ENCODE results near the gene THAP9.
"Not testable (repeated sequence)": the region's sequence is repeated elsewhere in the genome, so short reads cannot be mapped to it uniquely, and the experiment has no call there.

Gene THAP9, protein sequence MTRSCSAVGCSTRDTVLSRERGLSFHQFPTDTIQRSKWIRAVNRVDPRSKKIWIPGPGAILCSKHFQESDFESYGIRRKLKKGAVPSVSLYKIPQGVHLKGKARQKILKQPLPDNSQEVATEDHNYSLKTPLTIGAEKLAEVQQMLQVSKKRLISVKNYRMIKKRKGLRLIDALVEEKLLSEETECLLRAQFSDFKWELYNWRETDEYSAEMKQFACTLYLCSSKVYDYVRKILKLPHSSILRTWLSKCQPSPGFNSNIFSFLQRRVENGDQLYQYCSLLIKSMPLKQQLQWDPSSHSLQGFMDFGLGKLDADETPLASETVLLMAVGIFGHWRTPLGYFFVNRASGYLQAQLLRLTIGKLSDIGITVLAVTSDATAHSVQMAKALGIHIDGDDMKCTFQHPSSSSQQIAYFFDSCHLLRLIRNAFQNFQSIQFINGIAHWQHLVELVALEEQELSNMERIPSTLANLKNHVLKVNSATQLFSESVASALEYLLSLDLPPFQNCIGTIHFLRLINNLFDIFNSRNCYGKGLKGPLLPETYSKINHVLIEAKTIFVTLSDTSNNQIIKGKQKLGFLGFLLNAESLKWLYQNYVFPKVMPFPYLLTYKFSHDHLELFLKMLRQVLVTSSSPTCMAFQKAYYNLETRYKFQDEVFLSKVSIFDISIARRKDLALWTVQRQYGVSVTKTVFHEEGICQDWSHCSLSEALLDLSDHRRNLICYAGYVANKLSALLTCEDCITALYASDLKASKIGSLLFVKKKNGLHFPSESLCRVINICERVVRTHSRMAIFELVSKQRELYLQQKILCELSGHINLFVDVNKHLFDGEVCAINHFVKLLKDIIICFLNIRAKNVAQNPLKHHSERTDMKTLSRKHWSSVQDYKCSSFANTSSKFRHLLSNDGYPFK

DNA sequence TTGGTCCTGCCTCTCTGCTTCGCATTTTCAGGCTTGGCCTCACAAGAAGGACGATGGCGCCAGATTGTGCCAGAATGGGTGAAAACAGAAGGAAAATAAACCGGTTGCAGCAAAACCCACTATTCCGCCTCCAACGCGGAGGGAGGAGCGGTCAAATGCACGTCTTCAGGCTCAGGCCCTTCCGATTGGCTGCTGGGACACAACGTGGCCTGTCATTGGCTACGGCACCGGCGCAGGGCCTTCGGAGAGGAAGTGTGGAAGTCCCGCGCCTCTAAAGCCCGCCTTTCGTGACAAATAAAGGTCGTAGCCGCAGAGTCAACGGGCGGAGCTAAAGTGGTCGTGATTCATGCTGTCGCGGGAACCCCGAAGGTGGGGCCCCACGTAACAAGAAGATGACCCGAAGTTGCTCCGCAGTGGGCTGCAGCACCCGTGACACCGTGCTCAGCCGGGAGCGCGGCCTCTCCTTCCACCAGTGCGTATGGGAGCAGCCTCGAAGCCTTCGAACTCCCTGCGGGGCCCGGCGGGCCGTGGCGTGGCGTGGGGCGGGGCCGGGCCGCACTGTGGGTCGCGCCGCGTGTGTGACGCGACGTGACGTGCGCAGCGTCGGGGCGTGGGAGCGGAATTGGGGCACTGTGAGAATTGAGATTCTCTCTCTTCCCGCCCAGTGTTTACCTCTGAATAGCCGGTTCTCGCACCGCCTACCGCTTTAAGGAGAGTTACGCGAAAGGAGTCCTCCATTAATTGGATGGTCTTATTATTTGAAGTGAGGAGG, at the start of gene THAP9:
Gene THAP9 (plus strand): TSS at position 325 of the 772 bp plus-strand sequence. CDS start 68 bp downstream, at position 393.
- in situ Hi-C loops (cut with HindIII; ENCODE audit: low pct_ligation_motif_present, low pct_unique_long_range_greater_than_20kb, low sequenced_read_pairs) = no loop called here
- DNase-seq = peak; percentile 99

DNA sequence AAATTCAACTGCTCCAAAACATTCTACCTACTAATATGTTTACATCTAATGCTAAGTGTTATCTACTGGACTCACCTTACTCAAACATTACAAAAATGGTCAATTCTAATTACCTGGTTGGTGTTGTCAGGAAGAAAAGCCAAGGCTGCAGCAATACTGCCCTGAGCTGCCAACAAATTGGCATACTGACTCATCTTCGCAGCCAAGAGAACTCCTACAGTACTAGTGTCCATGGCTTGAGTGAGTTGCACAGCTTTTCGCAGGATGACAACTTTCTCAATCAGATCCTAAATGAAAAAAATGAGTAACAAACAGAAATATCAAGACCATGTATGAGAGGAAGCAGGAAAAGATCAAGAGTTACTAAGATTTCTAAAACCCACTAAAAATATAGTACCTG, 49.2 kb upstream of the THAP9 start:
- no peak for DNase-seq
- in situ Hi-C loops (cut with HindIII; ENCODE audit: low pct_ligation_motif_present, low pct_unique_long_range_greater_than_20kb, low sequenced_read_pairs) = no loop called here

DNA sequence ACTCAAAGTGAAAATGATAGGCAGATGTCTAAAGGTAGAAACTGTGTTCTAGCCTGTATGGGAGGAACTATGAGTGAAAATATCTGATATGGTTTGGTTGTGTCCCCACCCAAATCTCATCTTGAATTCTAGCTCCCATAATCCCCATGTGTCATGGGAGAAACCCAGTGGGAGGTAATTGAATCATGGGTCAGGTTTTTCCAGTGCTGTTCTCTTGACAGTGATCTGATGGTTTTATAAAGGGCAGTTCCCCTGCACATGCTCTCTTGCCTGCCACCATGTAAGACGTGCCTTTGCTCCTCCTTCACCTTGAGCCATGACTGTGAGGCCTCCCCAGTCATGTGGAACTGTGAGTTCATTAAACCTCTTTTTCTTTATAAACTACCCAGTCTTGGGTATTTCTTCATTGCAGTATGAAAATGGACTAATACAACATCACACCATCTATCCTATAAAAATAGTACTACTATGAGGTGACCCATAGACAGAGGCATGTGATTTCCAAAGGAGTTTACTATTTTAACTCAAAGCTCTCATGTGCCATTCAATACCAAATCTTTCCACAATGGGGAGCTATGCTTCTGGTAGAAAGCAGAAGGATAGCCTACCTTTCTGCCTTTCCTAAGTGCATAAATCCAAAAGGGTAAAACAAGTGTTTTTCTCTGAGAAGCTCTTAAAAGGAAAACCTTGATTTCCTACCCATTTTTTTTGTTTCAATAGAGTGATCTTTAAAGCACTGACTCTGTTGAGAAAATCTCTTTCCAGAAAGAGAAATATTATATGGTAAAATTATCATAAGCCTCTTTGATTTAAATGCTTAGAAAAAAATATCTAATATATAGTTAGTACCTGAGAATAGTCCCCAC, 48.4 kb upstream of the THAP9 start:
- DNase-seq = peak; percentile 55
- in situ Hi-C loops (cut with HindIII; ENCODE audit: low pct_ligation_motif_present, low pct_unique_long_range_greater_than_20kb, low sequenced_read_pairs) = no loop called here

DNA sequence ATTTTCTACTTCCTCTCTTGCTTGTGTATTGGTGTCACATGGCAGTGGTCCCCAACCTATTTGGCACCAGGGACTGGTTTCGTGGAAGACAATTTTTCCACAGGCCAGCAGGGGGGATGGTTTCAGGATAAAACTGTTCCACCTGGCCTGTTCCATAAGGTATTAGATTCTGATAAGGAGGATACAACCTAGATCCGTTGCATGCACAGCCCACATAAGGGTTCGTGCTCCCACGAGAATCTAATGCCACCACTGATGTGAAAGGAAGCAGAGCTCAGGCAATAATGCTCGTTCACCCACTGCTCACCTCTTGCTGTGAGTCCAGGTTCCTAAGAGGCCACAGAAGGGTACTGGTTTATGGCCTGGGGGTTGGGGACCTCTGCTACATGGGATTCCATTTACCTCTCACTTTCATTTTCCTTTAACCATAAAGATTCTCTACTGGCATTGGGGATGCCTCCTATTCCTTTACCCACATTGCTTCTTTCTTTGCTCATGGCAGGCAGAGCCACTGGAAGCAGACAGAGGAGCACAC, 47.7 kb upstream of the THAP9 start:
- DNase-seq = peak; percentile 8
- in situ Hi-C loops (cut with HindIII; ENCODE audit: low pct_ligation_motif_present, low pct_unique_long_range_greater_than_20kb, low sequenced_read_pairs) = no loop called here

DNA sequence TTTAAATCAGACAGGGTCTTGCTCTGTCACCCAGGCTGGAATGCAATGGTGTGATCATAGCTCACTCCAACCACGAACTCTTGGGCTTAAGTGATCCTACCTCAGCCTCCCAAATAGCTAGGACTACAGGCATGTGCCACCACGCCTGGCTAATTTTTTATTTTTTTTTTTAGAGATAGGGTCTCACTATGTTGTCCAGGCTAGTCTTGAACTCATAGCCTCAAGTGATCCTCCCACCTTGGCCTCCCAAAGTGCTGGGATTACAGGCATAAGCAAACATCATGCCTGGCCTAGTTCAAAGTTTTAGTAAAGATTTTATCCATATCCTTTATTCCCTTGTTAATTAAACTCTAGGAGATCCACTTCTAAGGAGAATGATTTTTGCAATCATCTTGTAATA, 40.0 kb upstream of the THAP9 start:
- DNase-seq; in situ Hi-C loops (cut with HindIII; ENCODE audit: low pct_ligation_motif_present, low pct_unique_long_range_greater_than_20kb, low sequenced_read_pairs): not testable (repeated sequence)

DNA sequence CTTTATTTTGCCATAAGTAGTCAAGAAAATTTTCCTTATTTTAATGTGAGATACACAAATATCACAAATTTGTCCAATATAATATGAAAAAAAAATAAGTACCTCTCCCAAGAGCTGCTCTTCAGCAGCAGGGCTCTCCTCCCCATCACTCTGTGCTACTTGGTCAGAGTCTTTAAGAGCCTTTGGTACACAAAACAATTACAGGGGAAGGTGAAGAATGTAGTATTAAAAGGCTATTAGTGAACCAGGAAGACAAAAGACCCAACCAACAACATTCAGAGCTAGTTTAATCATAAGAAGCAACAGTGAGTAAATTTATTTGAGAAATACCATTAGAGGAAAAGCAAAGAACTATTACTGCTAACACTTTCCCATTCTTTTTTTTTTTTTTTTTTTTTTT, 39.0 kb upstream of the THAP9 start:
- DNase-seq = no peak
- in situ Hi-C loops (cut with HindIII; ENCODE audit: low pct_ligation_motif_present, low pct_unique_long_range_greater_than_20kb, low sequenced_read_pairs) = no loop called here

DNA sequence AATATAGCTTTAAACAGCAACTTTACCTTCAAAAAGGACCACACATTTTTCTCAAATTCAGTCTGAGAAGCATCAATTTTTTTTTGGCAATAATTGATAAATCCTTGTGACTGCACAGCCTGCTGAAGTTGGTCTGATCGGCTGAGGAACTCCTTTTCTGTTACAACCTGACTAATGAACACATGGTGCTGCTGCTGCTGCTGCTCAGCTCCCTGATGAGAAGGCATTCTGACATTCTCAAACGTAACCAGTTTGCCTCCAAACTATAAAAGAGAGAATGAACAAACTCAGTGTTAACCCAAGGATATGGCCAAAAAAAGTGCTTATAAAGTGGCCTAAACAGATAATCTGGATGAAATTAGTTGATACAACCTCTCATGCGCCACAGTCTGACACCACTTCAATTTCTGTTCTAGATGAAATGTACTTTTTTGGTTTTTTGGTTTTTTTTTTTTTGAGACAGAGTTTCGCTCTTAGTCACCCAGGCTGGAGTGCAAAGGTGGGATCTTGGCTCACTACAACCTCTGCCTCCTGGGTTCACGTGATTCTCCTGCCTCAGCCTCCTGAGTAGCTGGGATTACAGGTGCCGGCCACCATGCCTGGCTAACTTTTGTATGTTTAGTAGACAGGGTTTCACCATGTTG, 36.1 kb upstream of the THAP9 start:
- in situ Hi-C loops (cut with HindIII; ENCODE audit: low pct_ligation_motif_present, low pct_unique_long_range_greater_than_20kb, low sequenced_read_pairs) = no loop called here
- DNase-seq = no peak

DNA sequence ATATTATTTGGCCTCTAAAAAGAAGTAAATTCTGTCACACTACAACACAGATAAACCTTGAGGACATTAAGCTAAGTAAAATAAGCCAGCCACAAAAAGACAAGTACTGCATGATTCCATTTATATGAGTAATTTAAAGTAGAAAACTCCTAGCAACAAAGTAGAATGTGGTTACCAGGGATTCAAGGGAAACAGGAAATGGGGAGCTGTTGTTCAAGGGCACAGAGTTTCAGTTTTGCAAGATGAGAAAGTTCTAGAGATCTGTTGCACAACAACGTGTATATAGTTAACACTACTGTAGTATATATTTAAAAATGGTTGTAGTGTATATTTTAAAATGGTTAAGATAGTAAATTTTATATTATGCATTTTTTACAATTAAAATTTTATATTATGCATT, 34.9 kb upstream of the THAP9 start:
- in situ Hi-C loops (cut with HindIII; ENCODE audit: low pct_ligation_motif_present, low pct_unique_long_range_greater_than_20kb, low sequenced_read_pairs) = no loop called here
- peak; percentile 82 for DNase-seq

DNA sequence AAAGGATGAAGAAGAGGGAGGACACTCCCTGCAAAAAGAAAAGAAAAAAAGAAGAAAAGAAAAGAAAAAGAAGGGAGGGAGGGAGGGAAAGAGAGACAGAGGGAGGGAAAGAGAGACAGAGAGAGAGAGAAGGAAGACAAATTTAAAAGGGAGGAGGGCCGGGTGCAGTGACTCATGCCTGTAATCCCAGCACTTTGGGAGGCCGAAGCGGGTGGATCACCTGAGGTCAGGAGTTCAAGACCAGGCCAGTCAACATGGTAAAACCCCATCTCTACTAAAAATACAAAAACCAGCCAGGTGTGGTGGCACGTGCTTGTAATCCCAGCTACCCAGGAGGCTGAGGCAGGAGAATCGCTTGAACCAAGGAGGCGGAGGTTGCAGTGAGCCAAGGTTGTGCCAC, 34.5 kb upstream of the THAP9 start:
- DNase-seq = peak; percentile 12
- in situ Hi-C loops (cut with HindIII; ENCODE audit: low pct_ligation_motif_present, low pct_unique_long_range_greater_than_20kb, low sequenced_read_pairs) = not testable (repeated sequence)

DNA sequence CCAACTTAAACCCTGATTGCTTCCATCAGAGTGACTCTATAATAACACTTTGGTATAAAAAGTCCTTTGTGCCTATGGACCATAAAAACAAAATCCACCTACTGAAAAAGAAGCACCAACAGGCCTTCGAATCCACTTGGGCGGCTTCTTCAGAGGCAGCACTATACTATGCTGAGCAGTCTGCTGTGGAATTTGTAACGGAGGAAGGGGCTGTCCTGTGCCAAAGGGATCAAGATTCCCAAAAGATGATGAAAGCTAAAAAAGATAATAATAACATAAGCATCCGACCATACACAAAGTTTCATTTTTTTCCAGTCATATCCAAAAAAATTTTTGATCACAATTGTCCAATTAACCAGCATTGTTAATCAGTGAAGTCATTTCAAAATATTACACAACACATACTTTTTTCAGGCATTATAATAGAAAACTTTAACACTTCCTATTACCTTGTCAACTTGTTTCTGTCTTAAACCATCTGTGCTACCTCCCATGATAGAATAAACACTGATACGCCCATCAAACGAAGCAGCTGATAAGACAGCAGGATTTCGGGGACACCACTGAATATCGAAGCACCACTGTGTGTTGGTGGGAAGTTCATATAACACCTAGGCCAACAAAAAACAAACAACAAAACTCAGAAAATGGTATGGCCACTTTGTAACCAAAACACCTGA, 33.7 kb upstream of the THAP9 start:
- in situ Hi-C loops (cut with HindIII; ENCODE audit: low pct_ligation_motif_present, low pct_unique_long_range_greater_than_20kb, low sequenced_read_pairs) = no loop called here
- DNase-seq = no peak

DNA sequence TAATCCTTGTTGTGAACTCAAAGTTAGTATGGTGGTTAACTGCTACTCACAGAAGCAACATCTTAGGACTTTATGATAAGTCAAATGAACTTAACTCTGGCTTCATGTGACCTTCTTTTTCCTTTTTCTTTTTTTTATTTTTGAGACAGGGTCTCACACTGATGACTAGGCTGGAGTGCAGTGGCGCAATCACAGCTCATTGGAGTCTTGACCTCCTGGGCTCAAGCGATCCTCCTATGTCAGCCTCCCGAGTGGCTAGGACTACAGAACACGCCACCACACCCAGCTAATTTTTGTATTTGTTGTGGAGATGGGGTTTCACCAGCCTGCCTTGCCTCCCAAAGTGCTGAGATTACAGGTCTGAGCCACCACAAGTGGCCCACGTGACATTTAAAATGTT, 32.0 kb upstream of the THAP9 start:
- DNase-seq = no peak
- in situ Hi-C loops (cut with HindIII; ENCODE audit: low pct_ligation_motif_present, low pct_unique_long_range_greater_than_20kb, low sequenced_read_pairs) = no loop called here

DNA sequence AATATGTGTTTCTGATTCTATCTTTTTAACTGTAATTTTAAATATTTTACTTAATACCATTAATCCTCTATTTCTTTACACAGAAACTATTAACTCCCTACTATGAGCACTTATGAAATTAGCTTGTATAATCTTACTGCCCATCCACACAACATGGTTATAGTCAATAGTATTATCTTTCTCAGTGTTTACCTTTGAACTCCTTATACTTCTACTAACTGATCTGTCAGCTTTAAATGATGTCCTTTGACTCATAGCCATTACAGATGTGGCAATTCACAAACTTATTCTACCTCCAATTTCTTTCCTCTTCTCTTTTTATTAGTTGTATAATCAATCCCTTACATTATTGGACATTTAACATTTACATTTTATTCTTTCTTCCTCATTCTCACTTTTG, 15.1 kb upstream of the THAP9 start:
- DNase-seq = no peak
- in situ Hi-C loops (cut with HindIII; ENCODE audit: low pct_ligation_motif_present, low pct_unique_long_range_greater_than_20kb, low sequenced_read_pairs) = no loop called here

DNA sequence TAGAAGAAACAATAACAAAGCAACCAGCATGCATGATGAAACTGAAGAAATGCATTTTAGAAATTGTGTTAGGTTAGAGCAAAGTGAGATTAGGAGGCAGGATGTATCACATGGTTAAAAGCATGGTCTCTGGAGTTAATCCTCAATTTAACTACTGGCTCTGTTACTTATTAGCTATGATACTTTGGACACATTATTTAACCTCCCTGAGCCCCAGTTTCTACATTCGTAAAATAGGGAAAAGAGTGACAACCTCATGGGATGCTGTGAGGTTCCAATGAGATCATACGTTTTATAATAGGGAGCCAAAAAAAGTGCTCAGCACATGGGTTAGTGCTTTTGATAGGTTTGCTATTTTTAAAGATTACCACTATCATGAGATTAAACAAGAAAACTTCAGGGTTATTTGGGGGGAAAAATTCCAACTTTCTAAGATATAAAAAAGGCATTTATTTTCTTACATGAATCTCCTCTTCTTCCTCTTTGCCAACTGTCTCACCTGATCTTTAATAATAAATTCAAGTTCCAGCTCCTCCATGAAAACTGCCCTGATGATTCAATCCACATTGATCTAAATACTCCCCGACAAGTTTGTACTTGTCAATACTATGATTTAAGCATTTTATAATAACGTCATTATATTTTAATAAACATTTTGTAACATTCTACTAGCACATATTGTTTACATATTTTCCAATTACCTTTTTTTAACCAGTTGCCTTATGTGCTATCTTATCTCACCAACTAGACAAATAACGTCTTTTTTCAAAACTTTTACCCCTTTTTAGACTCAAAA, 14.2 kb upstream of the THAP9 start:
- in situ Hi-C loops (cut with HindIII; ENCODE audit: low pct_ligation_motif_present, low pct_unique_long_range_greater_than_20kb, low sequenced_read_pairs) = no loop called here
- peak; percentile 46 for DNase-seq

DNA sequence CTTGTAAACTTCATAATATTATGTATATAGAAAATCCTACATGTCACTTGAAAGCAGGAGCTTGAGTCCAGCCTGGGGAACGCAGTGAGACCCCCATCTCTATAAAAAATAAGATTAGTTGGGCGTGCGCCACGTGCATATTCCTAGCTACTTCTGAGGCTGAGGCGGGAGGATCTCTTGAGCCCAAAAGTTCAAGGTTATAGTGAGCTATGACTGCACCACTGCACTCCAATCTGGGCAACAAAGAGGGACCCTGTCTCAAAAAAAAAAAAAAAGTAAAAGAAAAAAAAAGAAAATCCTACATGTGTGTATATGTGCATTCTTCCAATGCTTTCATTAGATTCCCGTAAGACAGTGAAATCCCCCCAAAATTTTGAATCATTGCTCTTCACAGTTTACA, 11.2 kb upstream of the THAP9 start:
- DNase-seq = no peak
- in situ Hi-C loops (cut with HindIII; ENCODE audit: low pct_ligation_motif_present, low pct_unique_long_range_greater_than_20kb, low sequenced_read_pairs) = no loop called here

DNA sequence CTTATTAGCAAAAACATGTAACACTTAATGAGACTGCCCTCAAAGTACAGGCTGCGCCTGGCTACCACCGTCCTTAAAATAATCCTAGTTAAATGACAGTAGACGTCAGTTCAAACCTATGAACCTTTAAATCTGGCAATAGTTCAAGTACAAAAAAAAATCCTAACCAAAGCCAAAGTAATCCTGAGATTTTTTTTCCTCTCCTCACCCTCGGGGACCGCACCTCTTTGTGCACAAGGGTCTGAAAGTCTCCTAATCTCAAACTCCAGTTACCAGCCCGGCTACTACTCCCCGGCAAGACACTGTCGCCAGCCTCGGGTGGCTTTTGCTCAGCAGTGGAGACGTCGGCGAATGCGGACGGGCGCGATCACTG, 10.0 kb upstream of the THAP9 start:
- in situ Hi-C loops (cut with HindIII; ENCODE audit: low pct_ligation_motif_present, low pct_unique_long_range_greater_than_20kb, low sequenced_read_pairs) = no loop called here
- DNase-seq = no peak

Data from ACHN (cell line).